A673 (cell line): ENCODE data around the gene SMARCC2. TPM values are rescaled to one million over a fixed set of nuclear protein-coding genes. Genes with fewer than 3 reads are reported as not detected.
"Not testable (repeated sequence)": the region's sequence is repeated elsewhere in the genome, so short reads cannot be mapped to it uniquely, and the experiment has no call there.

Source experiments
- BruUV-seq: library from RNA; stranded (reverse); fragments of 400-500 nt; replicated peaks from 2 replicates; lab custom pipeline; 2021; lab: Mats Ljungman, UMichigan
- CTCF ChIA-PET: fragments of 300-600 bp; sonication (Branson Sonifier 250); formaldehyde crosslinking; loops from one replicate; lab custom pipeline; 2022; ENCODE audit warnings: antibody characterized with exemption; lab: Charles Lee
- POLR2A ChIA-PET: fragments of 300-600 bp; sonication (Branson Sonifier 250); formaldehyde crosslinking; loops from one replicate; lab custom pipeline; 2022; ENCODE audit warnings: antibody characterized with exemption; ENCODE audit not compliant: low non-redundant PET; lab: Charles Lee
- DNase-seq: peaks from one replicate; pipeline ENCODE4 v3.0.0-alpha.2; 2015; ENCODE audit warnings: low spot score
- H3K27ac ChIP-seq: fragments of 200-600 bp; sonication (generic); 2 replicates; pipeline ENCODE4 v1.5.1; 2016; ENCODE audit warnings: mixed run types, low read depth, mild to moderate bottlenecking, mixed read lengths, antibody characterized with exemption, low read length; ENCODE audit not compliant: poor library complexity, severe bottlenecking
- H3K27me3 ChIP-seq: fragments of 200-600 bp; sonication (generic); replicated peaks from 2 replicates; pipeline ENCODE4 v1.6.1; 2017; ENCODE audit warnings: mixed run types, low read depth, mild to moderate bottlenecking, mixed read lengths, antibody characterized with exemption, low read length; ENCODE audit not compliant: insufficient read depth, poor library complexity
- H3K36me3 ChIP-seq: fragments of 200-600 bp; sonication (generic); 2 replicates; pipeline ENCODE4 v1.6.1; 2016; ENCODE audit warnings: mixed run types, mild to moderate bottlenecking, mixed read lengths, antibody characterized with exemption, low read length; ENCODE audit not compliant: insufficient read depth, poor library complexity, severe bottlenecking
- H3K4me1 ChIP-seq: fragments of 200-600 bp; sonication (generic); 2 replicates; pipeline ENCODE4 v1.6.1; 2017; ENCODE audit warnings: mixed run types, mild to moderate bottlenecking, mixed read lengths, antibody characterized with exemption, low read length; ENCODE audit not compliant: insufficient read depth, poor library complexity, severe bottlenecking
- H3K4me3 ChIP-seq: fragments of 200-600 bp; sonication (generic); 2 replicates; pipeline ENCODE4 v1.5.1; 2016; ENCODE audit warnings: low read depth, mixed run types, mild to moderate bottlenecking, mixed read lengths, low read length; ENCODE audit not compliant: poor library complexity, severe bottlenecking
- H3K9me3 ChIP-seq: fragments of 200-600 bp; sonication (generic); 2 replicates; pipeline ENCODE4 v1.6.1; 2016; ENCODE audit warnings: mixed run types, low read depth, mild to moderate bottlenecking, mixed read lengths, antibody characterized with exemption, low read length; ENCODE audit not compliant: poor library complexity, severe bottlenecking
- EZH2 ChIP-seq: fragments of 200-600 bp; sonication (generic); IDR thresholded peaks from 2 replicates; pipeline ENCODE4 v1.6.1; 2017; ENCODE audit warnings: borderline replicate concordance, low read depth, mild to moderate bottlenecking, mixed read lengths, antibody characterized with exemption, low read length; ENCODE audit not compliant: poor library complexity, severe bottlenecking
- intact Hi-C: fragments of 100-400 bp; cut with micrococcal nuclease; formaldehyde crosslinking; loops from one replicate; pipeline ENCODE4 v1.10.0; 2022; ENCODE audit not compliant: unreplicated experiment
- total RNA-seq: library from RNA; stranded (reverse); gene quantifications from 2 replicates; pipeline ENCODE4 v1.2.3, GENCODE V29; 2021
- TF ChIP-seq, protein P1 (sequence below): fragments of 300-800, 200-600 bp; sonication (generic); conservative IDR thresholded peaks from 2 replicates; pipeline ENCODE4 v1.5.1; 2017; ENCODE audit warnings: low read depth, mild to moderate bottlenecking, antibody characterized with exemption, low read length, moderate library complexity, mixed read lengths

Gene SMARCC2
- total RNA-seq, 1 experiment from 2014 or later, result 133 TPM

DNA sequence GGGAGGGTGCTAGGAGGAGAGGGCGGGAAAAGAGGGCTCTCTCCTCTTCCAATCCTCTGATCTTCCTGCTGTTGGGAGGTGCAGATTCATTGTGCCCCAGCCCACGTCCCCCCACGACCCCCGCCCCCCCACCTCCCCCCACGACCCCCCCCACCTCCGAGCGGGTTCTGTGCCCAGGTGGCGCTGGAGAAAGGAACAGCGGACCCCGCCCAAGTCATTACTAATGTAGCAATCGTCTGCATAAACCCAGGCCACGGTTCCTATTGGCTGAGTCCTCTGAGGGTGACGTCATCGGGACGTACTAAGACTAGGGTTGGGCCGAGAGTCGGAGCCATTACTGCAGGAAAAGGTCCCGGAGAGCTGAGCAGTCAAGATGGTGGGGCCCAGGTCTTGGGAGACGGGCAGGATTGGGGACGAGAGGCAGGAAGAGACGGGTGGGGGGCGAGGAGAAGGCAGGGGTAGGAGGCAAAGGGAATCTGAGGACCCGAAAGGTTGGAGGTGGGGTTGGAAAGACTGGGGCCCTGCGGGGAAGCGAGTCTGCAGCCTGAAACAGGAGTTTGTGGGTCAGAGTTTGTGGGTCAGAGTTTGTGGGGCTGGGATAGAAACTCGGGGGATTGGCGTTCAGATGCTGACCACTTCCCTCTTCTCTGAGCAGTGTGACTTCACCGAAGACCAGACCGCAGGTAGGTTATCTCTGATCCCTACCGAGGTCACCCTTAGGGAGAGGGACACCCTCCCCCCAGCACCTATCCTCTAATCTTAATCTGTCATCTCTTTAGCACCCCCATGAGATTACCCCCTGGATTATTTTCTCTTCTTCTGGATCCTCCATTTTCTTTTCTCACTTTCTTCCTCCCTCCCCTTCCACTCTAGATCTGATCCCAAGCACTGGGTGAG, 31.0 kb downstream of the SMARCC2 start, which contains the start of gene MYL6:
Gene MYL6, plus strand, starts transcription at position 331 of the 897 bp plus-strand sequence. Its CDS starts 43 bp downstream, at position 374.
- CTCF ChIA-PET, result interaction anchor here (0.6 to 1.1 kb wide), 2 partner anchors 31 to 163 kb away, joined by 3 to 6 read pairs; partner anchors contain the start of gene SMARCC2
- TF ChIP-seq, protein P1, sequence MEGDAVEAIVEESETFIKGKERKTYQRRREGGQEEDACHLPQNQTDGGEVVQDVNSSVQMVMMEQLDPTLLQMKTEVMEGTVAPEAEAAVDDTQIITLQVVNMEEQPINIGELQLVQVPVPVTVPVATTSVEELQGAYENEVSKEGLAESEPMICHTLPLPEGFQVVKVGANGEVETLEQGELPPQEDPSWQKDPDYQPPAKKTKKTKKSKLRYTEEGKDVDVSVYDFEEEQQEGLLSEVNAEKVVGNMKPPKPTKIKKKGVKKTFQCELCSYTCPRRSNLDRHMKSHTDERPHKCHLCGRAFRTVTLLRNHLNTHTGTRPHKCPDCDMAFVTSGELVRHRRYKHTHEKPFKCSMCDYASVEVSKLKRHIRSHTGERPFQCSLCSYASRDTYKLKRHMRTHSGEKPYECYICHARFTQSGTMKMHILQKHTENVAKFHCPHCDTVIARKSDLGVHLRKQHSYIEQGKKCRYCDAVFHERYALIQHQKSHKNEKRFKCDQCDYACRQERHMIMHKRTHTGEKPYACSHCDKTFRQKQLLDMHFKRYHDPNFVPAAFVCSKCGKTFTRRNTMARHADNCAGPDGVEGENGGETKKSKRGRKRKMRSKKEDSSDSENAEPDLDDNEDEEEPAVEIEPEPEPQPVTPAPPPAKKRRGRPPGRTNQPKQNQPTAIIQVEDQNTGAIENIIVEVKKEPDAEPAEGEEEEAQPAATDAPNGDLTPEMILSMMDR, result no peak
- no peak for TF ChIP-seq EZH2
- Histone ChIP-seq H3K27ac (peak within 1 kb of the TSS; percentile 95), H3K4me1 (peaks cover 35% of the 10 kb centered on the region), H3K4me3 (peak within 1 kb of the TSS; percentile 78), H3K9me3 (no peaks in the 10 kb centered on the region), H3K27me3 (no peaks in the 10 kb centered on the region), H3K36me3 (peaks cover 37% of the 10 kb centered on the region)
- BruUV-seq, result no TSS peak
- DNase-seq, result peak; percentile 99
- intact Hi-C loops, result no loop called here
- POLR2A ChIA-PET, result no interaction called here

DNA sequence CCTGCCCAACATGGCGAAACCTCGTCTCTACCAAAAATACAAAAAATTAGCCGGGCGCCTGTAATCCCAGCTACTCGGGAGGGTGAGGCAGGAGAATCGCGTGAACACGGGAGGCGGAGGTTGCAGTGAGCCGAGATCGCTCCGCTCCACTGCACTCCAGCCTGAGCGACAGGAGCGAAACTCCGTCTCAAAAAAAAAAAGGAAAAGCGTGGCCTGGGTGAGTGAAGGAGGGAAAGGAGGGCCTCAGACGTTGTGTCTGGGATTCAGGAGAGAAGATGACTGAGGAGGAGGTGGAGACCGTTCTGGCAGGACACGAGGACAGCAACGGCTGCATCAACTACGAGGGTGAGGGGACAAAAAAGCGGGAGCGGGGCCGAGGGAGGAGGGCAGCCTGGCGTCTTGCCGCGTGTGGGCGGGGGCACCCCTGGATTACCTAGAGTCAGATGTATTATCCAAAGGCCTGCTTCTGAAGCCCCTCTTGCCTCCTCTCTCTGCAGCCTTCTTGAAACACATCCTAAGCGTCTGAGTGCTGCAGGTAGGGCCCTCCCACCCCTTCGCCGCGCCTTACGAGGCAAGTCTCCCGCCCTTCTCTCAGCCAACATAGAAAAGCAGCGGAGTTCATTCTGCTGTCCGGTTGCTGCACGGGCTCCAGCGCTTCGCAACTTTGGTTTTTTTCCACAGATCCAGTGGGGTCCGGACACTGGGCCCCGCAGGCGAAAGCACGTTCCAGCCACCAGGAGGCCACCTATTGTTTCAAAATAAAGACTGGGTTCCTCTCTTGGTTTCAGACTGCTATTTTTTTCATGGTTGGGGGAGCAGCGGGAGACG, 31.9 kb downstream of the SMARCC2 start:
- POLR2A ChIA-PET, result interaction anchor here (0.7 kb wide), 1 partner anchor 28 kb away, joined by 5 read pairs; no protein-coding TSS in a partner anchor
- CTCF ChIA-PET, result interaction anchor here (0.7 kb wide), 1 partner anchor 116 kb away, joined by 5 read pairs; no protein-coding TSS in a partner anchor
- no peaks in the 10 kb centered on the region for H3K27me3 ChIP-seq
- H3K36me3 ChIP-seq, result peaks cover 32% of the 10 kb centered on the region
- peak; percentile 87 for DNase-seq
- intact Hi-C loops, result loop anchor here (1.0 to 2.0 kb wide), 2 partner anchors 29 to 114 kb away; partner anchors contain the start of gene ESYT1
- TF ChIP-seq EZH2, result no peak
- TF ChIP-seq, protein P1, result peak; percentile 45
- H3K4me3 ChIP-seq, result peak overlapping the region; percentile 78
- peak overlapping the region; percentile 95 for H3K27ac ChIP-seq
- peaks cover 30% of the 10 kb centered on the region for H3K4me1 ChIP-seq
- H3K9me3 ChIP-seq, result no peaks in the 10 kb centered on the region
- BruUV-seq, result TSS peak; percentile 51

DNA sequence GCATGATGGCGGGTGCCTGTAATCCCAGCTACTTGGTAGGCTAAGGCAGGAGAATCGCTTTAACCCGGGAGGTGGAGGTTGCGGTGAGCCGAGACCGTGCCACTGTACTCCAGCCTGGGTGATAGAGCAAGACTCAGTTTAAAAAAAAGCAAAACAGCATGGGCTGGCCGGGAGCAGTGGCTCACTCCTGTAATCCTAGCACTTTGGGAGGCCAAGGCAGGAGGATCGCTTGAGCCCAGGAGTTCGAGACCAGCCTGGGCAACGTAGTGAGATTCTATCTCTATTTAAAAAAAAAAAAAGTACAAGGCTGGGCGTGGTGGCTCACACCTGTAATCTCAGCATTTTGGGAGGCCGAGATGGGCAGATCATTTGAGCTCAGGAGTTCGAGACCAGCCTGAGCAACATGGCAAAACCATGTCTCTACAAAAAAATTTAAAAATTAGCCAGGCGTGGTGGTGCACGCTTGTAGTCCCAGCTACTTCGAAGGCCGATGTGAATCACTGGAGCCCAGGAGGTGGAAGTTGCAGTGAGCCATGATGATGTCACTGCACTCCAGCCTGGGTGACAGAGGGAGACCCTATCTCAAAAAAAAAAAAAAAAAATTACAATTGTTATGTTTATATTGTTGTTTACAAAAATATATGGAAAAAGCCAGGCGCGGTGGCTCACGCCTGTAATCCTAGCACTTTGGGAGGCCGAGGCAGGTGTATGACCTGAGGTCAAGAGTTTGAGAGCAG, 32.7 kb downstream of the SMARCC2 start:
- DNase-seq, H3K9me3 ChIP-seq, H3K27me3 ChIP-seq, BruUV-seq: not testable (repeated sequence)
- ChIA-PET POLR2A (interaction anchor here (0.7 kb wide), 1 partner anchor 27 kb away, joined by 5 read pairs; no protein-coding TSS in a partner anchor), CTCF (interaction anchor here (0.7 kb wide), 1 partner anchor 117 kb away, joined by 5 read pairs; no protein-coding TSS in a partner anchor)
- intact Hi-C loops, result loop anchor here (1.0 to 2.0 kb wide), 2 partner anchors 28 to 115 kb away; partner anchors contain the start of gene ESYT1
- Histone ChIP-seq H3K4me1 (peaks cover 28% of the 10 kb centered on the region), H3K36me3 (peaks cover 25% of the 10 kb centered on the region), H3K27ac (peak overlapping the region; percentile 95), H3K4me3 (peak overlapping the region; percentile 78)
